ENCODE measurements around the gene RBPMS2. TPM values are rescaled to one million over a fixed set of nuclear protein-coding genes. Genes with fewer than 3 reads are reported as not detected.

Gene RBPMS2
- polyA plus RNA-seq, 1 of the 3 experiments (the other 2 are of a cell fraction): 6.5 TPM

- peaks cover 52 to 54% of the 10 kb centered on the region in 2 experiments for H3K36me3 ChIP-seq (replicated peaks in 1 of 2; ENCODE audit: control insufficient read depth in 1 of 2, insufficient read depth in 2 of 2, low read length in 1 of 2)
- no peak overlapping the region for H3K4me2 ChIP-seq
- no peak overlapping the region for H3K4me3 ChIP-seq (ENCODE audit: low read depth in 2 of 2, low read length in 1 of 2)
- TF ChIP-seq TAF1 (IDR thresholded peaks at IDR 0.05; ENCODE audit: borderline replicate concordance, low read depth, low read length) (no peak), TCF12 (IDR thresholded peaks at IDR 0.05) (no peak), FOSL2 (IDR thresholded peaks at IDR 0.05; ENCODE audit: borderline replicate concordance, low read depth) (no peak), RCOR1 (IDR thresholded peaks at IDR 0.05; ENCODE audit: low read length) (no peak), RAD21 (IDR thresholded peaks at IDR 0.05; ENCODE audit: low read length) (no peak), GABPA (IDR thresholded peaks at IDR 0.05; ENCODE audit: low read depth) (no peak), FOXJ3 (CRISPR knock-in tag; IDR thresholded peaks at IDR 0.05) (no peak), JUND (IDR thresholded peaks at IDR 0.05) (no peak), SMC3 (IDR thresholded peaks at IDR 0.05; ENCODE audit: low read depth, low read length) (no peak), RFX5 (IDR thresholded peaks at IDR 0.05; ENCODE audit: low read length) (no peak), ELF1 (IDR thresholded peaks at IDR 0.05) (no peak), POLR2AphosphoS5 (IDR thresholded peaks at IDR 0.05; ENCODE audit: low read depth, low read length) (no peak), REST (IDR thresholded peaks at IDR 0.05; ENCODE audit: low read depth, low read length) (no peak), YY1 (IDR thresholded peaks at IDR 0.05; ENCODE audit: low read depth) (no peak), CHD2 (IDR thresholded peaks at IDR 0.05; ENCODE audit: low read length, partially characterized antibody) (no peak), SIN3A (IDR thresholded peaks at IDR 0.05; ENCODE audit: borderline replicate concordance, low read depth, low read length) (no peak), MAX (IDR thresholded peaks at IDR 0.05; ENCODE audit: low read depth) (no peak), EP300 (IDR thresholded peaks at IDR 0.05; ENCODE audit: borderline replicate concordance in 1 of 2, low read depth in 1 of 2, low read length in 1 of 2) (no peak), RXRA (IDR thresholded peaks at IDR 0.05; ENCODE audit: borderline replicate concordance, low read depth) (no peak)
- TF ChIP-seq, protein P1, sequence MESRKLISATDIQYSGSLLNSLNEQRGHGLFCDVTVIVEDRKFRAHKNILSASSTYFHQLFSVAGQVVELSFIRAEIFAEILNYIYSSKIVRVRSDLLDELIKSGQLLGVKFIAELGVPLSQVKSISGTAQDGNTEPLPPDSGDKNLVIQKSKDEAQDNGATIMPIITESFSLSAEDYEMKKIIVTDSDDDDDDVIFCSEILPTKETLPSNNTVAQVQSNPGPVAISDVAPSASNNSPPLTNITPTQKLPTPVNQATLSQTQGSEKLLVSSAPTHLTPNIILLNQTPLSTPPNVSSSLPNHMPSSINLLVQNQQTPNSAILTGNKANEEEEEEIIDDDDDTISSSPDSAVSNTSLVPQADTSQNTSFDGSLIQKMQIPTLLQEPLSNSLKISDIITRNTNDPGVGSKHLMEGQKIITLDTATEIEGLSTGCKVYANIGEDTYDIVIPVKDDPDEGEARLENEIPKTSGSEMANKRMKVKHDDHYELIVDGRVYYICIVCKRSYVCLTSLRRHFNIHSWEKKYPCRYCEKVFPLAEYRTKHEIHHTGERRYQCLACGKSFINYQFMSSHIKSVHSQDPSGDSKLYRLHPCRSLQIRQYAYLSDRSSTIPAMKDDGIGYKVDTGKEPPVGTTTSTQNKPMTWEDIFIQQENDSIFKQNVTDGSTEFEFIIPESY (IDR thresholded peaks at IDR 0.05; ENCODE audit: borderline replicate concordance, low read depth): no peak
- 89% methylated on average over 9 of the region's 9 CpGs for WGBS (ENCODE audit: low lambda C conversion rate)
- ChIA-PET POLR2A (no interaction called here), CTCF (interaction anchor here (0.8 to 24.7 kb wide), 6 partner anchors 10 to 119 kb away, joined by 3 to 513 read pairs (median 11); no protein-coding TSS in a partner anchor)
- no peak for DNase-seq
- no peaks in the 10 kb centered on the region for H3K27me3 ChIP-seq (ENCODE audit: insufficient read depth)
- peaks cover 3% of the 10 kb centered on the region for H3F3A ChIP-seq (replicated peaks; ENCODE audit: insufficient read depth)
- no peaks in the 10 kb centered on the region for H3K9me2 ChIP-seq
- H3K9ac ChIP-seq: no peak overlapping the region
- H3K4me1 ChIP-seq (ENCODE audit: control insufficient read depth in 1 of 2, insufficient read depth in 2 of 2, low read depth in 1 of 2, low read length in 1 of 2): peaks cover 0 to 54% of the 10 kb centered on the region in 2 experiments; a peak in 2 of 4 replicates
- no peak overlapping the region for H2AFZ ChIP-seq (ENCODE audit: low read depth)
- H4K20me1 ChIP-seq (ENCODE audit: insufficient read depth): peaks cover 47% of the 10 kb centered on the region
- H3K79me2 ChIP-seq (ENCODE audit: insufficient read depth): peaks cover 57% of the 10 kb centered on the region
- H3K27ac ChIP-seq (ENCODE audit: low read depth in 2 of 2, low read length in 1 of 2): peak overlapping the region in 1 of 2 experiments; percentile 47; a peak in 2 of 4 replicates
- H3K9me3 ChIP-seq: no peaks in the 10 kb centered on the region
Measured at GRCh38 chr15:64691896-64692565, 83.4 kb downstream of the RBPMS2 start.
